ENCODE results near the gene SCRN1. TPM values are rescaled to one million over a fixed set of nuclear protein-coding genes. Genes with fewer than 3 reads are reported as not detected.

SCRN1 gene
- total RNA-seq, 1 donor from 2014 or later = 61.9 TPM

DNA sequence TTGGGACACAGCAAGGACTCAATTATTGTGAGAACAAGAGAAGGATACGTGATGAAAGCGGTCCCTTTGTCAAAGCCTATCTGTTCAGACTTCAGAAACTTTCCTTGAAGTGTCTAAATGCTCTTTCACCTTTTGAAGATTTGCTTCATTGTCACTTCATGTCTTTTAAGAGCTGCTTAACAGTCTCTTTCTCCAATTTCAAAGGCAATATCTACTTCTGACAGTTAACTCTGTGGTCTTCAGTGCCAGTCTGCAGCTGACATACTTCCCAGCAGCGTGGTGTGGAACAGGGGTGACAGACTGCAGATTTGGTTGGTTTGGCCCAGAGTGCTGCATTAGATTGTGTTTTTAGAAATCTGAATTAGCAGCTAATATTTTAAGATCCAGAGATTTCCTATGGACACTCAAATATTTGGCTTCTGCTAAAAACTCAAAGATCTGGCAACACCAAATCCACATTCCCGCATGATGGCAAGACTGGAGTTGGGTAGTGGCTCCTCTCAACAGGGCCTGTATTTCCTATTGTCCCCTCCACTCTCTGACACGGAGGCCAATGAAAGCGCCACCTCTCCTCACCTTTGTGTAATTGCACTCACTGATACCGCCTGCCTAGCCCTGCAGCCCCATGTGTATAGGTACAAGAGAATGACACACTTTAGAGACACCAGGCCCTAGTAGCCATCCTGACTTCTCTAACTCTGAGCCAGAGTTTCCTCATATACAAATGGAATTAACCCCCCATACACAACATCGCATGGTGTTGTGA, 11.5 kb downstream of the SCRN1 start:
- H3K4me3 ChIP-seq (ENCODE audit: low read depth, low read length) = no peak overlapping the region
- DNase-seq (ENCODE audit: low read depth) = no peak
- TF ChIP-seq, protein P1, sequence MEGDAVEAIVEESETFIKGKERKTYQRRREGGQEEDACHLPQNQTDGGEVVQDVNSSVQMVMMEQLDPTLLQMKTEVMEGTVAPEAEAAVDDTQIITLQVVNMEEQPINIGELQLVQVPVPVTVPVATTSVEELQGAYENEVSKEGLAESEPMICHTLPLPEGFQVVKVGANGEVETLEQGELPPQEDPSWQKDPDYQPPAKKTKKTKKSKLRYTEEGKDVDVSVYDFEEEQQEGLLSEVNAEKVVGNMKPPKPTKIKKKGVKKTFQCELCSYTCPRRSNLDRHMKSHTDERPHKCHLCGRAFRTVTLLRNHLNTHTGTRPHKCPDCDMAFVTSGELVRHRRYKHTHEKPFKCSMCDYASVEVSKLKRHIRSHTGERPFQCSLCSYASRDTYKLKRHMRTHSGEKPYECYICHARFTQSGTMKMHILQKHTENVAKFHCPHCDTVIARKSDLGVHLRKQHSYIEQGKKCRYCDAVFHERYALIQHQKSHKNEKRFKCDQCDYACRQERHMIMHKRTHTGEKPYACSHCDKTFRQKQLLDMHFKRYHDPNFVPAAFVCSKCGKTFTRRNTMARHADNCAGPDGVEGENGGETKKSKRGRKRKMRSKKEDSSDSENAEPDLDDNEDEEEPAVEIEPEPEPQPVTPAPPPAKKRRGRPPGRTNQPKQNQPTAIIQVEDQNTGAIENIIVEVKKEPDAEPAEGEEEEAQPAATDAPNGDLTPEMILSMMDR (conservative IDR thresholded peaks at IDR 0.05; ENCODE audit: low read depth, low read length) = no peak

GRCh38 chr7:29976673-29977415, 12.8 kb downstream of the SCRN1 start:
- TF ChIP-seq, protein P1 (conservative IDR thresholded peaks at IDR 0.05; ENCODE audit: low read depth, low read length) = no peak
- no peak overlapping the region for H3K4me3 ChIP-seq (ENCODE audit: low read depth, low read length)
- no peak for DNase-seq (ENCODE audit: low read depth)

DNA sequence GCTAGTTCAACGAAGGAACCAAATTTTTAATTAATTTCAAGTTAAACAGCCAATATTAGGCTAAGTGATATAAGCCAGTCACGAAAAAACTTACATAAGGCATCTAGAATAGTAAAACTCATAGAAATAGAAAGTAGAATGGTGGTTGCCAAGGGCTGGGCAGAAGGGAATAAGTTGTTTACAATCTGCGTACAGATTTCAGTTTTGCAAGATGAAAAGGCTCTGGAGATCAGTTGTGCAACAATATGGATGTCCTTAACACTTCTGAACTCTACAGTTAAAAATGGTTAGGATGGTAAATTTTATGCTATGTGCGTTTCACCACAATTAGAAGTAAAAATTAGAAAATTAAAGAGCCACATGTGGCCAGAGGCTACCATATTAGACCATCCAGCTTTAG, 13.3 kb downstream of the SCRN1 start:
- no peak overlapping the region for H3K4me3 ChIP-seq (ENCODE audit: low read depth, low read length)
- TF ChIP-seq, protein P1 (conservative IDR thresholded peaks at IDR 0.05; ENCODE audit: low read depth, low read length) = no peak

GRCh38 chr7:29975561-29975960, 14.0 kb downstream of the SCRN1 start:
- no peak overlapping the region for H3K4me3 ChIP-seq (ENCODE audit: low read depth, low read length)
- TF ChIP-seq, protein P1 (conservative IDR thresholded peaks at IDR 0.05; ENCODE audit: low read depth, low read length) = no peak
- no peak for DNase-seq (ENCODE audit: low read depth)

More for the DNA sequence above, 13.3 kb downstream of the SCRN1 start:
- no peak for DNase-seq (ENCODE audit: low read depth)

- no peak overlapping the region for H3K4me3 ChIP-seq (ENCODE audit: low read depth, low read length)
- no peak for DNase-seq (ENCODE audit: low read depth)
- TF ChIP-seq, protein P1 (conservative IDR thresholded peaks at IDR 0.05; ENCODE audit: low read depth, low read length) = no peak
Observed at GRCh38 chr7:29974286-29974685, 15.3 kb downstream of the SCRN1 start.

- H3K4me3 ChIP-seq (ENCODE audit: low read depth, low read length) = no peak overlapping the region
- TF ChIP-seq, protein P1 (conservative IDR thresholded peaks at IDR 0.05; ENCODE audit: low read depth, low read length) = no peak
- no peak for DNase-seq (ENCODE audit: low read depth)
Observed at GRCh38 chr7:29972315-29972669, 17.3 kb downstream of the SCRN1 start.

Data from epithelial cell of proximal tubule (primary cell).